ENCODE measurements around the gene ZNF213.

Gene ZNF213

GRCh38 chr16:3170440-3171180 lies 35.8 kb downstream of the ZNF213 start:
- H3K36me3 ChIP-seq: no peaks in the 10 kb centered on the region
- TF ChIP-seq CTCF (IDR thresholded peaks at IDR 0.05): no peak
- peaks cover 0 to 31% (median 18%) of the 10 kb centered on the region in 4 donors for H3K4me1 ChIP-seq
- H3K4me3 ChIP-seq: peak overlapping the region in 1 of 2 donors; percentile 1
- no peak overlapping the region for H3K27ac ChIP-seq
- intact Hi-C loops (cut with DNase I; ENCODE audit: low total_unique reads): loop anchor here (1.0 kb wide), 1 partner anchor 26 kb away; no protein-coding TSS in a partner anchor
- H3K27me3 ChIP-seq: peaks cover 13 to 78% of the 10 kb centered on the region in 2 donors
- DNase-seq: no peak
- H3K9me3 ChIP-seq: no peaks in the 10 kb centered on the region

GRCh38 chr16:3171181-3171854 lies 36.5 kb downstream of the ZNF213 start:
- peaks cover 13 to 85% of the 10 kb centered on the region in 2 donors for H3K27me3 ChIP-seq
- DNase-seq: no peak
- peak overlapping the region in 1 of 2 donors; percentile 1 for H3K4me3 ChIP-seq
- intact Hi-C loops (cut with DNase I; ENCODE audit: low total_unique reads): no loop called here
- no peaks in the 10 kb centered on the region for H3K36me3 ChIP-seq
- H3K9me3 ChIP-seq: no peaks in the 10 kb centered on the region
- no peak for TF ChIP-seq CTCF (IDR thresholded peaks at IDR 0.05)
- peaks cover 0 to 31% (median 17%) of the 10 kb centered on the region in 4 donors for H3K4me1 ChIP-seq
- no peak overlapping the region for H3K27ac ChIP-seq

GRCh38 chr16:3171855-3172593 lies 37.2 kb downstream of the ZNF213 start:
- Histone ChIP-seq H3K27me3 (peaks cover 13 to 92% of the 10 kb centered on the region in 2 donors), H3K4me3 (no peak overlapping the region), H3K4me1 (peaks cover 0 to 31% (median 17%) of the 10 kb centered on the region in 4 donors), H3K27ac (no peak overlapping the region), H3K9me3 (no peaks in the 10 kb centered on the region), H3K36me3 (no peaks in the 10 kb centered on the region)
- TF ChIP-seq CTCF (IDR thresholded peaks at IDR 0.05): no peak
- DNase-seq: no peak
- intact Hi-C loops (cut with DNase I; ENCODE audit: low total_unique reads): no loop called here

- H3K27me3 ChIP-seq: peaks cover 13 to 100% of the 10 kb centered on the region in 2 donors
- H3K4me3 ChIP-seq: no peak overlapping the region
- intact Hi-C loops (cut with DNase I; ENCODE audit: low total_unique reads): no loop called here
- no peak for DNase-seq
- H3K36me3 ChIP-seq: no peaks in the 10 kb centered on the region
- TF ChIP-seq CTCF (IDR thresholded peaks at IDR 0.05): no peak
- H3K9me3 ChIP-seq: no peaks in the 10 kb centered on the region
- H3K4me1 ChIP-seq: peaks cover 0 to 31% (median 17%) of the 10 kb centered on the region in 4 donors
- no peak overlapping the region for H3K27ac ChIP-seq
Observed at GRCh38 chr16:3173892-3174617, 39.2 kb downstream of the ZNF213 start.

- no peak for TF ChIP-seq CTCF (IDR thresholded peaks at IDR 0.05)
Observed at GRCh38 chr16:3174618-3175148, 39.9 kb downstream of the ZNF213 start.

More at GRCh38 chr16:3174618-3175148, 39.9 kb downstream of the ZNF213 start:
- intact Hi-C loops (cut with DNase I; ENCODE audit: low total_unique reads): no loop called here
- H3K27me3 ChIP-seq: peaks cover 13 to 100% of the 10 kb centered on the region in 2 donors
- no peak overlapping the region for H3K27ac ChIP-seq
- no peaks in the 10 kb centered on the region for H3K36me3 ChIP-seq
- no peak for DNase-seq
- H3K4me1 ChIP-seq: peaks cover 0 to 31% (median 17%) of the 10 kb centered on the region in 4 donors
- no peak overlapping the region for H3K4me3 ChIP-seq
- H3K9me3 ChIP-seq: no peaks in the 10 kb centered on the region

Data from tibial artery (tissue), 4 donors.